ENCODE results near the gene MATK. TPM values are rescaled to one million over a fixed set of nuclear protein-coding genes. Genes with fewer than 3 reads are reported as not detected.

Gene MATK
- polyA plus RNA-seq, 1 experiment = not detected

DNA sequence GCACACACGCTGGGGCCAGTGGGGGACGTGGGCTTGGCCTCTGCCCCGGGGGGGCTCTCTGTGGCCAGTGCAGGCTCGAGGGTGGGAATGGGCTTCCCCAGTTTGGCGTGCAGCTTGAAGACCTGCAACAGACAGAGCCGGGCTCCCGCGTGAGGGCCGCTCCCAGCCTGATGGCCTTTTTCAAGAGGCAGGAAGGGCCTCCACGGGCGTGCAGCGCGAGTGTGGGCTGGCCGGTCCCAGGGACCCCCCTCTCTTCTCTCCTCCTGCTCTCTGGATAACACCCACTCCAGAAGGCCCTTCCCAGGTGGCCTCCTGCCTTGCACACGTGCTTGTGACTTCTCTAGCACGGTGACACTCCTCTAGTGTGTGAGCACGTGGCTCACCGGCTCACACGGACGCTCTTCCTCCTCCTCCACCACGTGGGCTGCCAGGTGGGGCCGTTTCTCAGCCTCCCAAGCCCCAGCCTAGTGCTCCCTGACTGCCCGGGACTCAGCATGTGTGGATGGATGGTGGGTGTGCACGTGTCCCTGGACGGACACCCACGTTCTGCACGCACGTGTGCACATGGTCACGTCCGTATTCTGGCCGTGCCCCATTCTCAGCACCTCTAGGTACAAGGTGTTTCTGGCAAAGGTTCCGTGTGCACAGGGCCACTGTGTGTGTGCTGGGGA lies 39.2 kb upstream of the MATK start:
- no peak for DNase-seq (ENCODE audit: low read depth, low spot score)
- H3K9me3 ChIP-seq (ENCODE audit: control insufficient read depth, insufficient read depth, low read length) = no peaks in the 10 kb centered on the region; the same call in 1 of the 2 replicates
- H3K27me3 ChIP-seq (ENCODE audit: control insufficient read depth, insufficient read depth, low read length) = peaks cover 2% of the 10 kb centered on the region
- ChIA-PET CTCF (no interaction called here), POLR2A (no interaction called here)
- H3K4me3 ChIP-seq (ENCODE audit: low read depth, low read length) = no peak overlapping the region
- H3K27ac ChIP-seq (ENCODE audit: low read depth, low read length) = no peak overlapping the region
- TF ChIP-seq, protein P1, sequence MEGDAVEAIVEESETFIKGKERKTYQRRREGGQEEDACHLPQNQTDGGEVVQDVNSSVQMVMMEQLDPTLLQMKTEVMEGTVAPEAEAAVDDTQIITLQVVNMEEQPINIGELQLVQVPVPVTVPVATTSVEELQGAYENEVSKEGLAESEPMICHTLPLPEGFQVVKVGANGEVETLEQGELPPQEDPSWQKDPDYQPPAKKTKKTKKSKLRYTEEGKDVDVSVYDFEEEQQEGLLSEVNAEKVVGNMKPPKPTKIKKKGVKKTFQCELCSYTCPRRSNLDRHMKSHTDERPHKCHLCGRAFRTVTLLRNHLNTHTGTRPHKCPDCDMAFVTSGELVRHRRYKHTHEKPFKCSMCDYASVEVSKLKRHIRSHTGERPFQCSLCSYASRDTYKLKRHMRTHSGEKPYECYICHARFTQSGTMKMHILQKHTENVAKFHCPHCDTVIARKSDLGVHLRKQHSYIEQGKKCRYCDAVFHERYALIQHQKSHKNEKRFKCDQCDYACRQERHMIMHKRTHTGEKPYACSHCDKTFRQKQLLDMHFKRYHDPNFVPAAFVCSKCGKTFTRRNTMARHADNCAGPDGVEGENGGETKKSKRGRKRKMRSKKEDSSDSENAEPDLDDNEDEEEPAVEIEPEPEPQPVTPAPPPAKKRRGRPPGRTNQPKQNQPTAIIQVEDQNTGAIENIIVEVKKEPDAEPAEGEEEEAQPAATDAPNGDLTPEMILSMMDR (IDR thresholded peaks at IDR 0.05; ENCODE audit: low read depth, low read length) = no peak

DNA sequence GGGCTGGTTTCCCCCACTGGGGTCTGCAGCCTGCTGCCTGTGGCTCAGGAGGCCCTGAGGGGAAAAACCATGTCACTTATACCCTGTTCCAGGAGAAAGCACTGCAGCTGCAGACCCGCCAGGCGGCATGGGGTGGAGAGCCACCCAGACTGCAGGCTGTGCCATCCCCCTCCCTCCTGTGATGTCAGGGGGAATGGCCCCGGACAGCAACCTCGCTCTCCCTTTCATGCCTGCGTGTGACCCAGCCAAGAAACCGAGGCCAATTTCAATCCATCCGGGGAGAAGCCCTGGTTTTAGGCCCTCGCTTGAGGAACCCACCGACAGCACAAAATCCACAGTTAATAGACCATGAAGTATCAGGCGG lies 37.2 kb upstream of the MATK start:
- no peak for DNase-seq (ENCODE audit: low read depth, low spot score)
- POLR2A ChIA-PET = no interaction called here
- no peak overlapping the region for H3K4me3 ChIP-seq (ENCODE audit: low read depth, low read length)
- TF ChIP-seq, protein P1 (IDR thresholded peaks at IDR 0.05; ENCODE audit: low read depth, low read length) = no peak
- no peaks in the 10 kb centered on the region; the same call in 1 of the 2 replicates for H3K9me3 ChIP-seq (ENCODE audit: control insufficient read depth, insufficient read depth, low read length)
- peaks cover 3% of the 10 kb centered on the region for H3K27me3 ChIP-seq (ENCODE audit: control insufficient read depth, insufficient read depth, low read length)
- CTCF ChIA-PET = interaction anchor here (0.5 kb wide), 2 partner anchors 112 to 199 kb away, joined by 4 to 7 read pairs; no protein-coding TSS in a partner anchor
- no peak overlapping the region for H3K27ac ChIP-seq (ENCODE audit: low read depth, low read length)

DNA sequence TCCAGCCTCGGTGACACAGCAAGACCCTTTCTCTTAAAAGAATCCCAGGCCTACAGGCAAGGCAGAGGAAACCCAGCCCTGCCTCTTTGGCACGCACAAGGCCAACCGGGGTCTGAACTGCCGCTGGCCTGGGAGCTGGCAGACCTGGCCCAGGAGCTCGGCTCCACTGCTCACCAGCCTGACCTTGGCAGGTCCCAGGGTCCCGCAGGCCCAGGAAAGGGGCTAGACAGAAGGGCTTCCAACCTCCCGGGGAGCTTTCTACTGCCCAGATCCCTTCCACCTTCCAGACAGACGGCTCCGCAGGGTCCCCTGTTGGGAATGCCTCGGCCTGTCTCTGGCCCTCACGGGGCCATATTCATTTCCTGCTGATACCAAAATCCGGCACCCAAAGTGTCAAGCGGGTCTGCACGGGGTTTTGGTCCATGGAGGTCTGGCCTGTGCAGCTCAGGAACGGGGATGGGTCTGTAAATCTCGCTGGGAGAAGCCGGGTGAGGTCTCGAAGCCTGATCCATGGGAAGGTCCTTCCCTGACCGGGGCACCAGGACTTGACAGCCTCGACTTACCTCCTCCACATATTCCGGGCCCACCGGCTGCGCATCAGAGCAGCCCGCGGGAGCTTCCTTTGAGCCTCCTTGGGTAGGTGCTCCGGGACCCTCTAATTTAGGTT lies 36.6 kb upstream of the MATK start:
- no peak for DNase-seq (ENCODE audit: low read depth, low spot score)
- ChIA-PET CTCF (interaction anchor here (0.5 to 1.8 kb wide), 5 partner anchors 8 to 259 kb away, joined by 3 to 8 read pairs (median 5); no protein-coding TSS in a partner anchor), POLR2A (no interaction called here)
- Histone ChIP-seq H3K27ac (ENCODE audit: low read depth, low read length) (no peak overlapping the region), H3K9me3 (ENCODE audit: control insufficient read depth, insufficient read depth, low read length) (no peaks in the 10 kb centered on the region; the same call in 1 of the 2 replicates), H3K4me3 (ENCODE audit: low read depth, low read length) (no peak overlapping the region), H3K27me3 (ENCODE audit: control insufficient read depth, insufficient read depth, low read length) (peaks cover 6% of the 10 kb centered on the region)
- TF ChIP-seq, protein P1 (IDR thresholded peaks at IDR 0.05; ENCODE audit: low read depth, low read length) = no peak

DNA sequence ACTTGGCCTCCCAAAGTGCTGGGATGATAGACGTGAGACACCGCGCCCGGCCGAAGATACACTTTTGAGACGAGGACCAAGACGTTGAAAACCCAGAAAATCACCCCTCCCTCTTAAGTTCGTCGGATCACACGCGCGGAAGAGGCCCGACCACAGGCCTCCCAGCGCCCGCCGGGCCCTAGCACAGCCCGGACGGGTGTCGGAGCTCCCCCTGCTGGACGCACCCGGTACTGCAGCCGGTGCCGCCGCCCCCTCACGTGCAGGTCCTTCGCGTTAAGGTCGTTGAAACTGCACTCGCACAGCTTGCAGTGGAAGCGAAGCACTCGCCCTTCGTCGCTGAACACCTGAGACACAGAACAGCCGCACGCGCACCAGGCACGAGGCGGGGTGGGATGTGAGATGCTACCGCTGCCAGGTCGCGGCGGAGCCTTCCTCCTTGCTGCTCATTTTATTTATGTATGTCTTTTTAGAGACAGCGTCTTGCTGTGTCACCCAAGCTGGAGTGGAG lies 35.7 kb upstream of the MATK start:
- H3K9me3 ChIP-seq (ENCODE audit: control insufficient read depth, insufficient read depth, low read length) = no peaks in the 10 kb centered on the region; the same call in 1 of the 2 replicates
- peaks cover 9% of the 10 kb centered on the region for H3K27me3 ChIP-seq (ENCODE audit: control insufficient read depth, insufficient read depth, low read length)
- no peak for DNase-seq (ENCODE audit: low read depth, low spot score)
- TF ChIP-seq, protein P1 (IDR thresholded peaks at IDR 0.05; ENCODE audit: low read depth, low read length) = peak; percentile 89
- POLR2A ChIA-PET = no interaction called here
- CTCF ChIA-PET = interaction anchor here (0.8 to 1.8 kb wide), 3 partner anchors 9 to 29 kb away, joined by 3 to 8 read pairs (median 5); no protein-coding TSS in a partner anchor
- no peak overlapping the region for H3K27ac ChIP-seq (ENCODE audit: low read depth, low read length)
- H3K4me3 ChIP-seq (ENCODE audit: low read depth, low read length) = no peak overlapping the region

DNA sequence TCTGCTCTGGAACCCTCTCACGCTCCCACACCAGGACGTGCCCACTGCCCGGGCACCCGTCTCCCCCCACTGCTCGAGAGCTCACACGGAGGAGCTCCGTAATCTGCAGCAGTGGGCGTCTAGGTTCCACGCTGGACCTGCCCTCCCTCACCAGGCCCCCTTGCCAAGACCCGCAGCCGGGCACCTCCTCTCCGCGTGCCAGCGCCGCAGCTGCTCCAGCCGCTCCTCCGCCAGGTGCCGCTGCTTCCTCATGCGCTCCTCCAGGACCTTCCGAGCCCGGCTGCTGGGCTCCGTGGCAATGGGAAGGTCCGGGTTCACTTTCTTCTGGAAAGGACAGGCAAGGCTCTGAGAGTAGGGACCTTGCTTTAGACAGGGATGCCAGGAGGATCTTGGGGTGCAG lies 35.0 kb upstream of the MATK start:
- H3K27ac ChIP-seq (ENCODE audit: low read depth, low read length) = no peak overlapping the region
- TF ChIP-seq, protein P1 (IDR thresholded peaks at IDR 0.05; ENCODE audit: low read depth, low read length) = no peak
- H3K27me3 ChIP-seq (ENCODE audit: control insufficient read depth, insufficient read depth, low read length) = peaks cover 12% of the 10 kb centered on the region
- H3K9me3 ChIP-seq (ENCODE audit: control insufficient read depth, insufficient read depth, low read length) = peaks cover 3% of the 10 kb centered on the region; the same call in 1 of the 2 replicates
- no peak for DNase-seq (ENCODE audit: low read depth, low spot score)
- H3K4me3 ChIP-seq (ENCODE audit: low read depth, low read length) = no peak overlapping the region
- ChIA-PET CTCF (no interaction called here), POLR2A (no interaction called here)

Data from AG04450 (cell line).